GM19467 (cell line): Measurements from ENCODE around the gene EMC7.
A peak's percentile ranks its signal among the peaks of the same experiment; 100 is the strongest.

Source experiments
- ATAC-seq: cut with Tn5 transposase; IDR thresholded peaks from one replicate; pipeline ENCODE4 v1.9.1; 2021; ENCODE audit warnings: mild to moderate bottlenecking, moderate library complexity; ENCODE audit not compliant: unreplicated experiment

Gene EMC7

DNA sequence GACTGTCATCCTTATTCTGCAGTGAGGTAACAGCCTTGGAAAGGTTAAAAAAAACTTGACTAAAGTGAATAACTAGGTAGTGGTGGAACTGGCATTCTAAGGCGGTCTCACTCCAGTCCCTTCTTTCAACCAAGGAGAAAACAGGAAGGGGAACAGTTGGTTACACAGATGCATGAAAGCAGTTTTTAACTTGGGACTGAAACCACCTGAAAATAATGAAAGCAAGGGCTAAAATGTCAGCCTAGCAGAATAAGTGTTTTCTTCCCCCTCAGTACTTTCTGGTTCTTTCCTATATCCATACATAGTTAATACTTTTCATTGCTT, 61.9 kb downstream of the EMC7 start:
- ATAC-seq, result no peak

DNA sequence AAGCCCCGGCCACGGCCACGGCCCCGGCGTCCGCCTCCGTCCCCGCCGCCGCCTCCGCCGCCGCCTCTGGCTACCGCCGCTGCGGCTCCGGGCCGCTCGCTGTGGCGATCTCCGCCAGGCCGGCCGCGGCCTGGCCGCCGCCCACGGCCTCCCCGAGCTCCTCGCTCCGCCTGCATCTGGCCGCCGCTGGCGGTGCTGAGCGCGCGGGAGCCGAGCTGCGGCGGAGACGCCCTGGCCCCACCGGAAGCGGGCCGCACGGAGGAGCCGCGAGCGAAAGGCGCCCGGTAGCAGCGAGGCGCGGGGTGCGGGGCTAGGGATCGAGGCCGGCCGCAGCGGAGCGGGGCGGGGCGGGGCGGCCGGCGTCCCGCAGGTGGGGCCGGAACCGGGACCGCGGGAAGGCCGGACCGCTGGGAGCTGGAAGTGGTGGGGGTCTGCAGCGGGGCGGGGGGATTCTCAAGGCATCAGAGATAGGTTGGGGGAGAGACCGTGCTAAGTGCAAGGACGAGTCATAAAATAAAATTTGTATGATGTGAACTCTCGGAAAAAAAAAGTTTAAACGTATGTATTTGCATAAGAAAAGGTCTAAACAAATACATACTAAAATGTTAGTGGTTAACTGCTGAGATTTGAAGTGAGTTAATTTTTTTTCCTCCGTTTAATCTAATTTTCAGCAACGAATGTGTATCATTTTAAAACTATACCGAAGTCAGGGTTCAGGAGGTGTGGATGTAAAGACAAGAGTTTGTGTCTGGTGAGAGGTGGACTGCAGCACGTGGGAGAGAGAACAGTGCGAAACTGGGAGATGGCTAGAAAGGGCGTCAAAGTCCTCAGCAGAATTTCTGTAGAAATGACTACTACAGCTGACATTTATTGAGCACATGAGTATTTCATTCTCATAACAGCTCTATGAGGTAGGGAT, 62.5 kb downstream of the EMC7 start, which contains the start of gene AVEN:
Gene AVEN, minus strand, starts transcription at position 334 of the 919 bp plus-strand sequence. Its CDS starts 158 bp downstream, at position 176.
- ATAC-seq, result peak; percentile 45

DNA sequence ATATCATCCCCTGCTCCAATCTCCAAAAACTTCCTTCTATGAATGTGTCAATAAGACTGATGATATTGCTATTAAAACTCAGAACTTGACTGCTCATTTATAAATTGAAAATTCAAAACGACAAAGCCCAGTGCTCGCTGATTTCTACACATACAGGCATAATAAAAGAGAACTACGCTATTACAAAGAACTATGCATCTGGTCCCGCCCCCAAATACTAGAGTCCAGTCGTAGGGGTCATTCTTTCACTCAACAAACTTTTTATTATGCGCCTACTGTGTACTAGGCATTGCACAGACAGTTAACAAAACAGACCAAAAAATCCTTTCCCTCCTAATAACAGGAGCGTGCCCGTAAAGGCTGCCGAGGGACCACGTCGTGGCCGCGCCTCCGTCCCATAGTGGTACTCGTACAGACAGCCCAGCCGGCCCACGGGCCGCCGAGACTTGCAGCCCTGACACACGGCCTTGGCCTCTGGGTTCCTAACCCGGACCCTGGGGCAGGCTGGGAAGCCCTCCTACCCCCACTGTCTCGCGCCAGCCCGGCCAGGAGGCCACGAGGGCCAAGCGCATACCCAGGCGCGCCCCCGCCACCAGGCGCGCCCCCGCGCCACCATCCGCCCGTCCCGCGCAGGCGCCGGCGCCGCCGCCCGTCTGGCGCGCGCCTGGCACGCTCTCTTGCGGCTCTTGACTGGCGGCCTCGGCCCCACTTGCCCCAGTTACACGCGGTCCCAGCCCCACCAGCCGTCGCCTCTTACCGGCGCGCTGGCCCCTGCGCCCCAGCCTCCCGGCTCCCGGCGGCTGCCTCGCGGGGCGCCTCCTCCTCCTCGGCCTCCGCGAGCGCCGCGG, 63.4 kb downstream of the EMC7 start:
- ATAC-seq, result peak; percentile 68
